ENCODE measurements around the gene SNAPIN. TPM values are rescaled to one million over a fixed set of nuclear protein-coding genes. Genes with fewer than 3 reads are reported as not detected.
"Not testable (repeated sequence)": the region's sequence is repeated elsewhere in the genome, so short reads cannot be mapped to it uniquely, and the experiment has no call there.

Gene SNAPIN
- total RNA-seq, 1 donor from 2014 or later: 23.6 TPM

DNA sequence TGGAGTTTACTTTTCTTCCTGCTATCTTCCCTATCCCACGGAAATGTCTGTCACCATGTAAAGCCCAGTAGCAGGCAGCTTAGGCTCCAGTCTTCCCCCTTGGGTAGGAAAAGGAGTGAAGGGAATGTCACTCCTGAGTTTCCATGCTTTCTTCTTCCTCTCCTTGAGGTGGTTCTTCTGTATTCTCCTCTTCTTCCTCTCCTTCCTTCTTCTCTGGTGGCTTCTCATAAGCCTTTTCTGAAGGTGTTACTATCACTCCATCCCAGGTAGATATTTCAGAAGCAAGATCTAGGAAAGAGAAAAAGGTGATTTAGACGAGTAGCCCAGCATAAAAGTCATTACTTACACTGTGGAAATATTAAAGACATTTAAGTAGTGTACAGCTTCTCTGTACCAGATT is 3.8 kb downstream of the SNAPIN start:
- Mint-ChIP-seq H3K9me3 (ENCODE audit: unreplicated experiment) (no peaks in the 10 kb centered on the region), H3K4me3 (ENCODE audit: unreplicated experiment) (no peak overlapping the region), H3K27ac (ENCODE audit: unreplicated experiment) (no peak overlapping the region), H3K4me1 (ENCODE audit: unreplicated experiment) (peaks cover 10% of the 10 kb centered on the region), H3K36me3 (ENCODE audit: low read depth, unreplicated experiment) (peaks cover 36% of the 10 kb centered on the region), H3K27me3 (ENCODE audit: unreplicated experiment) (peaks cover 4% of the 10 kb centered on the region)
- TF ChIP-seq, protein P1, sequence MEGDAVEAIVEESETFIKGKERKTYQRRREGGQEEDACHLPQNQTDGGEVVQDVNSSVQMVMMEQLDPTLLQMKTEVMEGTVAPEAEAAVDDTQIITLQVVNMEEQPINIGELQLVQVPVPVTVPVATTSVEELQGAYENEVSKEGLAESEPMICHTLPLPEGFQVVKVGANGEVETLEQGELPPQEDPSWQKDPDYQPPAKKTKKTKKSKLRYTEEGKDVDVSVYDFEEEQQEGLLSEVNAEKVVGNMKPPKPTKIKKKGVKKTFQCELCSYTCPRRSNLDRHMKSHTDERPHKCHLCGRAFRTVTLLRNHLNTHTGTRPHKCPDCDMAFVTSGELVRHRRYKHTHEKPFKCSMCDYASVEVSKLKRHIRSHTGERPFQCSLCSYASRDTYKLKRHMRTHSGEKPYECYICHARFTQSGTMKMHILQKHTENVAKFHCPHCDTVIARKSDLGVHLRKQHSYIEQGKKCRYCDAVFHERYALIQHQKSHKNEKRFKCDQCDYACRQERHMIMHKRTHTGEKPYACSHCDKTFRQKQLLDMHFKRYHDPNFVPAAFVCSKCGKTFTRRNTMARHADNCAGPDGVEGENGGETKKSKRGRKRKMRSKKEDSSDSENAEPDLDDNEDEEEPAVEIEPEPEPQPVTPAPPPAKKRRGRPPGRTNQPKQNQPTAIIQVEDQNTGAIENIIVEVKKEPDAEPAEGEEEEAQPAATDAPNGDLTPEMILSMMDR (IDR thresholded peaks at IDR 0.05; ENCODE audit: unreplicated experiment): no peak
- DNase-seq (ENCODE audit: low spot score): no peak

GRCh38 chr1:153663211-153663610 is 4.7 kb downstream of the SNAPIN start:
- peaks cover 44% of the 10 kb centered on the region for H3K36me3 Mint-ChIP-seq (ENCODE audit: low read depth, unreplicated experiment)

DNA sequence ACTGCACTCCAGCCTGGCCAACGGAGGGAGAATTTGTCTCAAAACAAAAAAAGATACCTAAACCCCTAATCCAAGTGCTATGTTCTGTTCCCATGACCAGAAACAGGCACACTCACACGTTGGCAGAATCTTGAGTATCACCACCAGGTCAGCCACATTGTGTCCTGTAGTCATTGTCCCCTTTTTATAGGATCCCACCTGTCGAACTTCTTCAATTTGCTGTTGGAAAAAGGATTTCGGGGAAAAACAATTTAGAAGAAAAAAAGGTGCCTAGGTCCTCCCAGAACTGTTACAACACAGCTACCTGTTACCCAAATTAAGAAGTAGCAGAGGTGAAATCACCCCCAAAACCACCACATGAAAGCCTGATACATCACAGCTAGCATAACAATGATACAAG is 8.9 kb downstream of the SNAPIN start:
- peaks cover 6% of the 10 kb centered on the region for H3K27me3 Mint-ChIP-seq (ENCODE audit: unreplicated experiment)
- TF ChIP-seq, protein P1 (IDR thresholded peaks at IDR 0.05; ENCODE audit: unreplicated experiment): no peak
- peaks cover 48% of the 10 kb centered on the region for H3K36me3 Mint-ChIP-seq (ENCODE audit: low read depth, unreplicated experiment)
- peak overlapping the region; percentile 66 for H3K4me3 Mint-ChIP-seq (ENCODE audit: unreplicated experiment)
- H3K27ac Mint-ChIP-seq (ENCODE audit: unreplicated experiment): no peak overlapping the region
- peaks cover 22% of the 10 kb centered on the region for H3K4me1 Mint-ChIP-seq (ENCODE audit: unreplicated experiment)
- DNase-seq (ENCODE audit: low spot score): no peak
- no peaks in the 10 kb centered on the region for H3K9me3 Mint-ChIP-seq (ENCODE audit: unreplicated experiment)

More at GRCh38 chr1:153663211-153663610, 4.7 kb downstream of the SNAPIN start:
- no peaks in the 10 kb centered on the region for H3K9me3 Mint-ChIP-seq (ENCODE audit: unreplicated experiment)
- H3K27ac Mint-ChIP-seq (ENCODE audit: unreplicated experiment): no peak overlapping the region
- TF ChIP-seq, protein P1 (IDR thresholded peaks at IDR 0.05; ENCODE audit: unreplicated experiment): no peak
- peaks cover 4% of the 10 kb centered on the region for H3K27me3 Mint-ChIP-seq (ENCODE audit: unreplicated experiment)
- H3K4me1 Mint-ChIP-seq (ENCODE audit: unreplicated experiment): peaks cover 14% of the 10 kb centered on the region
- DNase-seq (ENCODE audit: low spot score): no peak
- no peak overlapping the region for H3K4me3 Mint-ChIP-seq (ENCODE audit: unreplicated experiment)

DNA sequence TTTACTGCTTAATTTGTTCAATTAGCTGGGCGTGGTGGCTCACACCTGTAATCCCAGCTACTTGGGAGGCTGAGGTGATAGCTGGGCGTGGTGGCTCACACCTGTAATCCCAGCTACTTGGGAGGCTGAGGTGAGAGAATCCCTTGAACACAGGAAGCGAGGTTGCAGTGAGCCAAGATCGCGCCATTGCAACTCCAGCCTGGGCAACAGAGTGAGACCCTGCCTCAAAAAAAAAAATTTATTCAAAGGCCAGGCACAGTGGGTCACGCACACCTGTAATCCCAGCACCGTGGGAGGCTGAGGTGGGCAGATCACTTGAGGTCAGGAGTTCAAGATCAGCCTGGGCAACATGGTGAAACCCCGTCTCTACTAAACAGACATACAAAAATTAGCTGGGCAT is 10.2 kb downstream of the SNAPIN start:
- H3K9me3 Mint-ChIP-seq (ENCODE audit: unreplicated experiment); H3K27me3 Mint-ChIP-seq (ENCODE audit: unreplicated experiment); DNase-seq (ENCODE audit: low spot score); H3K27ac Mint-ChIP-seq (ENCODE audit: unreplicated experiment): not testable (repeated sequence)
- H3K36me3 Mint-ChIP-seq (ENCODE audit: low read depth, unreplicated experiment): peaks cover 43% of the 10 kb centered on the region
- peak overlapping the region; percentile 76 for H3K4me3 Mint-ChIP-seq (ENCODE audit: unreplicated experiment)
- peaks cover 22% of the 10 kb centered on the region for H3K4me1 Mint-ChIP-seq (ENCODE audit: unreplicated experiment)

- Mint-ChIP-seq H3K4me3 (ENCODE audit: unreplicated experiment) (no peak overlapping the region), H3K4me1 (ENCODE audit: unreplicated experiment) (peaks cover 22% of the 10 kb centered on the region), H3K9me3 (ENCODE audit: unreplicated experiment) (no peaks in the 10 kb centered on the region), H3K27ac (ENCODE audit: unreplicated experiment) (no peak overlapping the region), H3K36me3 (ENCODE audit: low read depth, unreplicated experiment) (peaks cover 37% of the 10 kb centered on the region), H3K27me3 (ENCODE audit: unreplicated experiment) (peaks cover 8% of the 10 kb centered on the region)
- no peak for DNase-seq (ENCODE audit: low spot score)
- TF ChIP-seq, protein P1 (IDR thresholded peaks at IDR 0.05; ENCODE audit: unreplicated experiment): no peak
Observed at GRCh38 chr1:153669606-153670005, 11.1 kb downstream of the SNAPIN start.

Measured in endothelial cell (in vitro differentiated cells).